H1 (cell line): ENCODE results near the gene NAA60. TPM values are rescaled to one million over a fixed set of nuclear protein-coding genes. Genes with fewer than 3 reads are reported as not detected.
A peak's percentile ranks its signal among the peaks of the same experiment; 100 is the strongest.

Experiments used
- CTCF ChIA-PET: fragments of 300-600 bp; sonication (Branson Sonifier 250); formaldehyde crosslinking; loops from one replicate; lab custom pipeline; 2021; ENCODE audit not compliant: partially characterized antibody; lab: Charles Lee
- POLR2A ChIA-PET: fragments of 300-600 bp; sonication (Branson Sonifier 250); formaldehyde crosslinking; loops from one replicate; lab custom pipeline; 2021; ENCODE audit warnings: inconsistent platforms; ENCODE audit not compliant: partially characterized antibody; lab: Charles Lee
- DNase-seq, 2 experiments: peaks; one replicate each; pipeline versions ENCODE4 v3.0.0 to v3.0.0-alpha.2; 2010 to 2022; ENCODE audit warnings: low spot score in 2 of 2, low read depth in 1 of 2, mixed read lengths in 1 of 2
- FAIRE-seq: peaks from 2 replicates; lab custom pipeline; 2011; peaks lifted over from hg19 to GRCh38; lab: Jason Lieb, UNC
- H2AFZ ChIP-seq: 2 replicates; pipeline ENCODE4 v1.8.1; 2012; ENCODE audit warnings: low read length, inconsistent platforms
- H2AK5ac ChIP-seq: 2 replicates; pipeline ENCODE4 v1.6.1; 2013; ENCODE audit warnings: low read depth, low read length
- H2BK120ac ChIP-seq: replicated peaks from 2 replicates; pipeline ENCODE3; 2013; ENCODE audit warnings: low read depth, low read length, inconsistent platforms
- H2BK12ac ChIP-seq: 2 replicates; pipeline ENCODE4 v1.6.1; 2013; ENCODE audit warnings: low read depth, low read length
- H2BK15ac ChIP-seq: 2 replicates; pipeline ENCODE4 v1.6.1; 2013; ENCODE audit warnings: low read length
- H2BK20ac ChIP-seq: 2 replicates; pipeline ENCODE4 v1.6.1; 2013; ENCODE audit warnings: low read length
- H2BK5ac ChIP-seq: 2 replicates; pipeline ENCODE4 v1.6.1; 2013; ENCODE audit warnings: low read depth, low read length
- H3K14ac ChIP-seq: 2 replicates; pipeline ENCODE4 v1.6.1; 2013; ENCODE audit warnings: inconsistent platforms; ENCODE audit not compliant: insufficient read length
- H3K18ac ChIP-seq: 2 replicates; pipeline ENCODE4 v1.6.1; 2013; ENCODE audit warnings: low read length; ENCODE audit errors: extremely low read depth
- H3K23ac ChIP-seq: 2 replicates; pipeline ENCODE4 v1.6.1; 2013; ENCODE audit warnings: inconsistent platforms; ENCODE audit not compliant: insufficient read length
- H3K23me2 ChIP-seq: 2 replicates; pipeline ENCODE4 v1.6.1; 2013; ENCODE audit warnings: low read depth, low read length
- H3K27ac ChIP-seq: 2 replicates; pipeline ENCODE4 v1.6.1; 2011; ENCODE audit warnings: low read depth, low read length, inconsistent platforms
- H3K27me3 ChIP-seq, 4 experiments: replicated peaks in 1 of 4; 1 replicate in 1 of 4; 2 replicates in 3 of 4; pipeline versions ENCODE4 v1.6.1 to v1.8.1; 2011 to 2013; ENCODE audit warnings: low read length in 3 of 4, mild to moderate bottlenecking in 3 of 4, inconsistent platforms in 2 of 4, mixed read lengths in 2 of 4, moderate library complexity in 1 of 4; ENCODE audit not compliant: control insufficient read depth in 3 of 4, insufficient read depth in 3 of 4; ENCODE audit errors: extremely low read depth in 1 of 4
- H3K36me3 ChIP-seq, 4 experiments: 2 replicates each; pipeline versions ENCODE4 v1.6.1 to v1.8.1; 2011 to 2013; ENCODE audit warnings: mild to moderate bottlenecking in 4 of 4, low read length in 3 of 4, moderate library complexity in 2 of 4, control low read depth in 1 of 4, inconsistent platforms in 1 of 4; ENCODE audit not compliant: insufficient read depth in 4 of 4, control insufficient read depth in 2 of 4
- H3K4ac ChIP-seq: replicated peaks from 2 replicates; pipeline ENCODE3; 2013; ENCODE audit warnings: low read length, low read depth, mixed read lengths, inconsistent platforms; ENCODE audit not compliant: insufficient read length
- H3K4me1 ChIP-seq, 4 experiments: replicated peaks in 1 of 4; 1 replicate in 1 of 4; 2 replicates in 3 of 4; pipeline versions ENCODE4 v1.6.1 to v1.8.1; 2011 to 2013; ENCODE audit warnings: low read length in 3 of 4, inconsistent platforms in 2 of 4, mixed read lengths in 1 of 4; ENCODE audit not compliant: insufficient read depth in 4 of 4, control insufficient read depth in 3 of 4
- H3K4me2 ChIP-seq, 2 experiments: 2 replicates each; pipeline versions ENCODE4 v1.6.1 to v1.8.1; 2011 to 2013; ENCODE audit warnings: low read depth in 2 of 2, low read length in 2 of 2, control low read depth in 1 of 2, inconsistent platforms in 1 of 2, mild to moderate bottlenecking in 1 of 2; ENCODE audit not compliant: insufficient read depth in 1 of 2
- H3K4me3 ChIP-seq, 4 experiments: fragments of 200-600, 300-600 bp in 1 of 4; sonication (generic), shearing (Covaris generic), sonication (Bioruptor Twin) in 1 of 4; 2 replicates each; pipeline versions ENCODE4 v1.5.1 to v1.8.1; 2011 to 2016; ENCODE audit warnings: low read length in 4 of 4, low read depth in 3 of 4, control low read depth in 2 of 4, inconsistent platforms in 2 of 4, mild to moderate bottlenecking in 2 of 4, mixed read lengths in 1 of 4, moderate library complexity in 1 of 4; ENCODE audit not compliant: insufficient read depth in 2 of 4; ENCODE audit errors: extremely low read depth in 1 of 4
- H3K56ac ChIP-seq: replicated peaks from 2 replicates; pipeline ENCODE3; 2013; ENCODE audit warnings: low read depth, mild to moderate bottlenecking, mixed read lengths, low read length, inconsistent platforms; ENCODE audit not compliant: insufficient read length
- H3K79me1 ChIP-seq: 2 replicates; pipeline ENCODE4 v1.6.1; 2013; ENCODE audit warnings: low read depth, low read length, control low read depth
- H3K79me2 ChIP-seq, 2 experiments: 2 replicates each; pipeline versions ENCODE4 v1.6.1 to v1.8.1; 2012 to 2013; ENCODE audit warnings: low read length in 2 of 2, mild to moderate bottlenecking in 2 of 2, inconsistent platforms in 1 of 2; ENCODE audit not compliant: insufficient read depth in 2 of 2, control insufficient read depth in 1 of 2
- H3K9ac ChIP-seq, 4 experiments: replicated peaks in 1 of 4; 1 replicate in 1 of 4; 2 replicates in 3 of 4; pipeline versions ENCODE4 v1.6.1 to v1.8.1; 2011 to 2013; ENCODE audit warnings: low read depth in 3 of 4, low read length in 3 of 4, control low read depth in 2 of 4, mild to moderate bottlenecking in 2 of 4, moderate library complexity in 2 of 4, inconsistent platforms in 1 of 4; ENCODE audit errors: extremely low read depth in 1 of 4
- H3K9me3 ChIP-seq, 2 experiments: 2 replicates each; pipeline versions ENCODE4 v1.6.1 to v1.8.1; 2012 to 2013; ENCODE audit warnings: mild to moderate bottlenecking in 2 of 2, moderate library complexity in 2 of 2, control low read depth in 1 of 2, inconsistent platforms in 1 of 2, low read depth in 1 of 2, low read length in 1 of 2, mixed read lengths in 1 of 2; ENCODE audit not compliant: insufficient read depth in 2 of 2
- H4K20me1 ChIP-seq, 2 experiments: replicated peaks in 1 of 2; 2 replicates each; pipeline versions ENCODE3 to v1.8.1; 2011 to 2013; ENCODE audit warnings: inconsistent platforms in 2 of 2, low read length in 2 of 2, mild to moderate bottlenecking in 1 of 2; ENCODE audit not compliant: insufficient read depth in 2 of 2, control insufficient read depth in 1 of 2
- H4K5ac ChIP-seq: 2 replicates; pipeline ENCODE4 v1.6.1; 2013; ENCODE audit warnings: low read length, low read depth, mixed read lengths, inconsistent platforms; ENCODE audit not compliant: insufficient read length
- H4K8ac ChIP-seq: 2 replicates; pipeline ENCODE4 v1.8.0; 2013; ENCODE audit warnings: mild to moderate bottlenecking, moderate library complexity, low read length, inconsistent platforms; ENCODE audit not compliant: insufficient read depth; ENCODE audit errors: extremely low read depth
- H4K91ac ChIP-seq: replicated peaks from 2 replicates; pipeline ENCODE3; 2013; ENCODE audit warnings: low read length, mixed read lengths, inconsistent platforms; ENCODE audit not compliant: insufficient read length
- CBX5 ChIP-seq: fragments of 300-800, 300-1000 bp; sonication (generic); IDR thresholded peaks from 2 replicates; pipeline ENCODE4 v1.7.1; 2016; ENCODE audit warnings: antibody characterized with exemption, low read length, low read depth
- CEBPB ChIP-seq: IDR thresholded peaks from 2 replicates; pipeline ENCODE4 v1.6.1; 2012; ENCODE audit warnings: low read depth, low read length
- EGR1 ChIP-seq: IDR thresholded peaks from 2 replicates; pipeline ENCODE4 v1.6.1; 2011; ENCODE audit warnings: low read depth, low read length, borderline replicate concordance
- GTF2F1 ChIP-seq: IDR thresholded peaks from 2 replicates; pipeline ENCODE4 v1.6.1; 2012; ENCODE audit warnings: low read depth, low read length, improper control_type of control experiment, borderline replicate concordance
- NRF1 ChIP-seq: IDR thresholded peaks from 2 replicates; pipeline ENCODE4 v1.6.1; 2011; ENCODE audit warnings: mild to moderate bottlenecking, low read depth, low read length, improper control_type of control experiment
- POU5F1 ChIP-seq: IDR thresholded peaks from 2 replicates; pipeline ENCODE4 v1.6.1; 2011; ENCODE audit warnings: low read depth, mild to moderate bottlenecking, low read length, moderate library complexity
- RFX5 ChIP-seq: IDR thresholded peaks from 2 replicates; pipeline ENCODE4 v1.6.1; 2011; ENCODE audit warnings: low read depth, low read length, improper control_type of control experiment, borderline replicate concordance
- SIRT6 ChIP-seq: IDR thresholded peaks from one replicate; pipeline ENCODE4 v1.7.1; 2012; ENCODE audit warnings: low read length, inconsistent platforms
- SIX5 ChIP-seq: IDR thresholded peaks from 2 replicates; pipeline ENCODE4 v1.6.1; 2011; ENCODE audit warnings: mild to moderate bottlenecking, low read depth, low read length
- SP4 ChIP-seq: IDR thresholded peaks from 2 replicates; pipeline ENCODE4 v1.6.1; 2012; ENCODE audit warnings: low read length, inconsistent platforms
- TAF1 ChIP-seq: IDR thresholded peaks from 2 replicates; pipeline ENCODE4 v1.6.1; 2011; ENCODE audit warnings: mild to moderate bottlenecking, low read depth, low read length
- ZNF274 ChIP-seq: IDR thresholded peaks from 2 replicates; pipeline ENCODE4 v1.7.0; 2012; ENCODE audit warnings: low read length, borderline replicate concordance; ENCODE audit errors: extremely low read depth
- WGBS, 2 experiments: shearing (Covaris generic) in 1 of 2; methylation state at CpG; one replicate each; pipeline versions ENCODE4 v1.1.6 to v1.1.7; 2013 to 2015; ENCODE audit warnings: low lambda C conversion rate in 2 of 2, mixed read lengths in 2 of 2, inconsistent platforms in 1 of 2, low coverage in 1 of 2, missing lambda C conversion rate in 1 of 2; ENCODE audit not compliant: insufficient replicate concordance in 2 of 2, insufficient coverage in 1 of 2, insufficient read length in 1 of 2; ENCODE audit errors: extremely low coverage in 1 of 2, missing lambda C conversion rate in 1 of 2; 5-methylcytosine and 5-hydroxymethylcytosine counted together
- polyA plus RNA-seq, 7 experiments: library from polyadenylated mRNA; depleted of rRNA in 3 of 7; stranded (reverse) in 5 of 7; unstranded in 2 of 7; fragments of >200 nt in 5 of 7; fragments of 200-250 nt in 2 of 7; gene quantifications; 1 replicate in 5 of 7; 2 replicates in 1 of 7; 4 replicates in 1 of 7; pipeline versions ENCODE4 v1.2.1 to v1.2.3, GENCODE V29; 2011 to 2013; ENCODE audit warnings: missing spikeins in 2 of 7, mixed read lengths in 2 of 7
- total RNA-seq: library from RNA; stranded (reverse); fragmentation: NEBNext Ultra II Directional; extraction: Animal tissue kit (Norgen Biotek cat#: 25700); gene quantifications from 2 replicates; pipeline ENCODE4 v1.2.1, GENCODE V29; 2021

Gene NAA60
- total and polyA plus RNA-seq, 2 of the 8 experiments (the other 6 are each of a cell fraction or from before 2014, with no cell fraction given), result 34.1 to 47.6 TPM

GRCh38 chr16:3457434-3458252, 14.2 kb downstream of the NAA60 start:
- Histone ChIP-seq H3K27ac (peak overlapping the region; percentile 98), H3K14ac (no peak overlapping the region), H3K56ac (peak overlapping the region; percentile 71), H4K20me1 (peaks cover 8 to 13% of the 10 kb centered on the region in 2 experiments), H2BK15ac (peak overlapping the region; percentile 65; the same call in 1 of the 2 replicates), H2AFZ (no peak overlapping the region), H3K23me2 (peaks cover 8% of the 10 kb centered on the region; the same call in 1 of the 2 replicates), H4K91ac (peak overlapping the region; percentile 0), H3K4ac (no peak overlapping the region), H2AK5ac (peak overlapping the region; percentile 67), H3K79me2 (peaks cover 12 to 44% of the 10 kb centered on the region in 2 experiments), H4K8ac (peak overlapping the region; percentile 99), H2BK20ac (no peak overlapping the region), H3K9me3 (no peaks in the 10 kb centered on the region), H4K5ac (peak overlapping the region; percentile 83), H3K4me1 (peaks cover 6 to 25% (median 17%) of the 10 kb centered on the region in 4 experiments; a peak in 6 of 7 replicates), H3K9ac (peak overlapping the region; percentile 80 to 94 (median 92)), H2BK12ac (peak overlapping the region; percentile 95), H3K18ac (peak overlapping the region; percentile 81; the same call in 1 of the 2 replicates), H3K4me3 (peak overlapping the region; percentile 70 to 97 (median 86)), H3K23ac (no peak overlapping the region), H3K27me3 (no peaks in the 10 kb centered on the region), H3K4me2 (peak overlapping the region; percentile 72), H2BK120ac (no peak overlapping the region), H3K36me3 (no peaks in the 10 kb centered on the region), H2BK5ac (peak overlapping the region; percentile 88; the same call in 1 of the 2 replicates), H3K79me1 (peaks cover 2% of the 10 kb centered on the region; the same call in 1 of the 2 replicates)
- WGBS, 2 experiments, result 3% methylated on average over 54 of the region's 83 CpGs; no CpG with 5 or more reads in 1 of the 2 experiments
- DNase-seq (peak; percentile 62 to 93), FAIRE-seq (no peak)
- ChIA-PET CTCF (no interaction called here), POLR2A (interaction anchor here (0.7 to 2.0 kb wide), 13 partner anchors 9 to 275 kb away, joined by 3 to 16 read pairs (median 6); partner anchors contain the start of genes C16orf90, CLUAP1, NAA60 and ZNF174)
- TF ChIP-seq RFX5, result no peak
- no peak for TF ChIP-seq ZNF274
- TF ChIP-seq CEBPB, result peak; percentile 55; the same call in 1 of the 2 replicates
- peak; percentile 74 for TF ChIP-seq TAF1
- no peak for TF ChIP-seq NRF1
- no peak for TF ChIP-seq GTF2F1
- TF ChIP-seq SIRT6, result no peak
- TF ChIP-seq SIX5, result no peak
- no peak for TF ChIP-seq POU5F1
- peak; percentile 73; the same call in 1 of the 2 replicates for TF ChIP-seq SP4
- no peak for TF ChIP-seq CBX5
- peak; percentile 87 for TF ChIP-seq EGR1
